Mesenchymal stem cell (in vitro differentiated cells and primary cell): ENCODE measurements around the gene SUCLG1.
"Not testable (repeated sequence)": the region's sequence is repeated elsewhere in the genome, so short reads cannot be mapped to it uniquely, and the experiment has no call there.

Experiments
- DNase-seq: peaks from one replicate; pipeline ENCODE4 v3.0.0-alpha.2; 2013
- H2AFZ ChIP-seq: one replicate; pipeline ENCODE4 v1.6.1; 2013; ENCODE audit warnings: low read depth, mild to moderate bottlenecking, control low read depth, inconsistent platforms, low read length, moderate library complexity
- H2AK5ac ChIP-seq: 2 replicates; pipeline ENCODE4 v1.6.1; 2013; ENCODE audit warnings: low read length, moderate library complexity, mild to moderate bottlenecking, inconsistent platforms; ENCODE audit not compliant: severe bottlenecking
- H2BK120ac ChIP-seq: one replicate; pipeline ENCODE4 v1.6.1; 2013; ENCODE audit warnings: low read depth, mild to moderate bottlenecking, inconsistent platforms, low read length, moderate library complexity
- H2BK12ac ChIP-seq, 2 experiments: one replicate each; pipeline ENCODE4 v1.6.1; 2013; ENCODE audit warnings: inconsistent platforms in 2 of 2, low read length in 2 of 2, mild to moderate bottlenecking in 2 of 2, moderate library complexity in 2 of 2, control low read depth in 1 of 2
- H2BK15ac ChIP-seq: one replicate; pipeline ENCODE4 v1.6.1; 2013; ENCODE audit warnings: mild to moderate bottlenecking, low read depth, inconsistent platforms; ENCODE audit not compliant: poor library complexity, severe bottlenecking
- H2BK5ac ChIP-seq: 2 replicates; pipeline ENCODE4 v1.6.1; 2013; ENCODE audit warnings: low read depth, mild to moderate bottlenecking, low read length, control low read depth, inconsistent platforms; ENCODE audit not compliant: poor library complexity, severe bottlenecking
- H3K14ac ChIP-seq, 2 experiments: one replicate each; pipeline ENCODE4 v1.6.1; 2013; ENCODE audit warnings: inconsistent platforms in 2 of 2, low read length in 2 of 2, control low read depth in 1 of 2, mild to moderate bottlenecking in 1 of 2, moderate library complexity in 1 of 2
- H3K18ac ChIP-seq, 2 experiments: one replicate each; pipeline ENCODE4 v1.6.1; 2013; ENCODE audit warnings: inconsistent platforms in 2 of 2, low read length in 2 of 2, control low read depth in 1 of 2, low read depth in 1 of 2, mild to moderate bottlenecking in 1 of 2
- H3K23ac ChIP-seq, 2 experiments: one replicate each; pipeline ENCODE4 v1.6.1; 2013; ENCODE audit warnings: inconsistent platforms in 2 of 2, low read length in 2 of 2, mild to moderate bottlenecking in 2 of 2, moderate library complexity in 2 of 2, control low read depth in 1 of 2
- H3K27ac ChIP-seq: 2 replicates; pipeline ENCODE4 v1.5.1; 2013; ENCODE audit warnings: mild to moderate bottlenecking, moderate library complexity, low read length, control low read depth, inconsistent platforms; ENCODE audit not compliant: poor library complexity, severe bottlenecking
- H3K27me3 ChIP-seq, 2 experiments: 2 replicates each; pipeline versions ENCODE4 v1.6.1 to v1.7.0; 2013; ENCODE audit warnings: low read length in 2 of 2, mild to moderate bottlenecking in 2 of 2, moderate library complexity in 2 of 2, control low read depth in 1 of 2, inconsistent platforms in 1 of 2; ENCODE audit not compliant: control insufficient read depth in 1 of 2, insufficient read depth in 1 of 2
- H3K36me3 ChIP-seq, 2 experiments: 2 replicates each; pipeline versions ENCODE4 v1.6.1 to v1.7.0; 2013; ENCODE audit warnings: low read length in 2 of 2, control low read depth in 1 of 2, inconsistent platforms in 1 of 2, low read depth in 1 of 2, mild to moderate bottlenecking in 1 of 2; ENCODE audit not compliant: insufficient read depth in 2 of 2, control insufficient read depth in 1 of 2
- H3K4ac ChIP-seq, 2 experiments: one replicate each; pipeline ENCODE4 v1.6.1; 2013; ENCODE audit warnings: inconsistent platforms in 2 of 2, low read length in 2 of 2, mild to moderate bottlenecking in 2 of 2, moderate library complexity in 2 of 2, control low read depth in 1 of 2, low read depth in 1 of 2
- H3K4me1 ChIP-seq: 2 replicates; pipeline ENCODE4 v1.6.1; 2013; ENCODE audit warnings: low read depth, low read length, control low read depth; ENCODE audit not compliant: control insufficient read depth, insufficient read depth
- H3K4me2 ChIP-seq: 2 replicates; pipeline ENCODE4 v1.6.1; 2013; ENCODE audit warnings: low read length, mild to moderate bottlenecking, inconsistent platforms; ENCODE audit not compliant: poor library complexity, severe bottlenecking
- H3K4me3 ChIP-seq, 2 experiments: 2 replicates each; pipeline versions ENCODE4 v1.5.1 to v1.7.0; 2013; ENCODE audit warnings: low read length in 2 of 2, mild to moderate bottlenecking in 2 of 2, control low read depth in 1 of 2, low read depth in 1 of 2; ENCODE audit not compliant: insufficient read depth in 1 of 2
- H3K79me1 ChIP-seq: replicated peaks from 2 replicates; pipeline ENCODE4 v1.6.1; 2013; ENCODE audit warnings: mild to moderate bottlenecking, control low read depth, low read length, inconsistent platforms; ENCODE audit not compliant: poor library complexity, severe bottlenecking
- H3K9ac ChIP-seq: 2 replicates; pipeline ENCODE4 v1.7.0; 2013; ENCODE audit warnings: mild to moderate bottlenecking, low read length, moderate library complexity
- H3K9me3 ChIP-seq: 2 replicates; pipeline ENCODE4 v1.7.0; 2013; ENCODE audit warnings: mild to moderate bottlenecking, low read length; ENCODE audit not compliant: control insufficient read depth
- H4K8ac ChIP-seq: one replicate; pipeline ENCODE4 v1.6.1; 2013; ENCODE audit warnings: inconsistent platforms, mild to moderate bottlenecking, low read length, moderate library complexity
- H4K91ac ChIP-seq: one replicate; pipeline ENCODE4 v1.6.1; 2013; ENCODE audit warnings: mild to moderate bottlenecking, low read length, inconsistent platforms
- WGBS: methylation state at CpG from one replicate; pipeline ENCODE4 v1.1.7; 2013; ENCODE audit warnings: mixed read lengths; 5-methylcytosine and 5-hydroxymethylcytosine counted together

SUCLG1 gene

DNA sequence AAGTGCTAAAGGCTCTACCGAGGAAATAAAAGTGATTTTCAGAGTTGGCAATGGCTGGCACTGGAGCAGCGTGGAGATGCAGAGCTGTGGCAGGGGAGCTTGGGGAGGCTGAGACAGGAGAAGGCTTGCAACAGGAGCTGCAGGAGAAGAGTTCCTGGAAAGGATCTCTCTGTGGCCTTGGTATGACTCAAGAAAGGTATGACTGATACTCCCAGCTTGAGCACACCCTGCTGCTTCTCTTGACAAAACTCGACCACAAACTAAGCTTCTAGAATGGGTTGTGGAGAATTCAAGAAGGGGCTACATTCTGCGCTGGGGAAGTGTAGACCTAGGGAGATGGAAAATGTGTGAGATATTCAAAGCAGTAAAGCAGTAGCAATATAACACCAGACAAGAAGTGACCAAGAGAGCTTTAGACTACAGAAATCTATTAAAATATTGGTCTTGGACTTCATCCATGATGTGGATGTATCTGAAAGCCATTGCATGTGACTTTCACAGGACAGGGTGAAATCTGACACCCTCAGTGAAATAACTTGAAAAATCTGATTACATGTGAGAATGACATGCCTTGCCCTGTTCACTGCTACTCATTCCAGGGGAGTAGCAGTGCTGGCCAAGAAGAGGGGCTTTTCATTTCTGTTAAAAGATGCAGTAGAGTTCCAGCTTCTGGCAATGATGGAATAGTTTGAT lies 41.5 kb downstream of the SUCLG1 start:
- 98% methylated on average over 2 of the region's 4 CpGs for whole genome bisulfite sequencing
- Histone ChIP-seq H3K9ac (no peak overlapping the region), H4K91ac (no peak overlapping the region), H3K27me3 (no peaks in the 10 kb centered on the region), H3K4me3 (no peak overlapping the region), H3K18ac (no peak overlapping the region), H3K27ac (no peak overlapping the region), H3K14ac (no peak overlapping the region), H2AFZ (no peak overlapping the region), H3K4me2 (no peak overlapping the region), H3K79me1 (no peaks in the 10 kb centered on the region), H3K23ac (no peak overlapping the region), H3K4me1 (no peaks in the 10 kb centered on the region), H2BK5ac (no peak overlapping the region), H3K4ac (no peak overlapping the region), H3K36me3 (peaks cover 5 to 9% of the 10 kb centered on the region in 2 experiments), H3K9me3 (no peaks in the 10 kb centered on the region), H4K8ac (no peak overlapping the region), H2BK12ac (no peak overlapping the region), H2BK120ac (no peak overlapping the region), H2BK15ac (no peak overlapping the region), H2AK5ac (no peak overlapping the region)
- DNase-seq: no peak

DNA sequence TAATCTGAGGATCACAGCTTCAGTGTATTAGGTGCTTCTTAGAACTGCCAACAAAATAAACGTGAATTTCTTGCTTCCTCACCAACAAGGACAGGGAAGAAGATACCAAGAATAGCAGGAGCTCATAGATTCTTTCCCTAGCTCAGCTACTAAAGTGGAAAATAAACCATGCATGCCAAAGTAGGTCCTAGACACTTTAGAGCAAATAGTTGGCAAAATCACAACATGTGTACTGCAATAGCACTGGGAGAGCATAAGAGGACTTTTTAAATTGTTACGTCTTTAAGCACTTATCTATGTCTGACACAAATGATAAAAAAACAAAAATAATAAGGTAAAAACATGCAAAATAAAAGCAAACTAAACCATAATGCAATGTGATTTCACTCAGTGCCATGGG lies 49.5 kb downstream of the SUCLG1 start:
- no peak overlapping the region for H3K18ac ChIP-seq
- H3K27ac ChIP-seq: no peak overlapping the region
- no peak overlapping the region for H2BK15ac ChIP-seq
- H3K79me1 ChIP-seq: no peaks in the 10 kb centered on the region
- no peak overlapping the region for H3K9ac ChIP-seq
- H3K9me3 ChIP-seq: no peaks in the 10 kb centered on the region
- H3K4me3 ChIP-seq: no peak overlapping the region
- no peak overlapping the region for H2BK5ac ChIP-seq
- H3K4me1 ChIP-seq: no peaks in the 10 kb centered on the region
- H3K27me3 ChIP-seq: no peaks in the 10 kb centered on the region
- no peak for DNase-seq
- H2BK12ac ChIP-seq: no peak overlapping the region
- no peak overlapping the region for H4K91ac ChIP-seq
- no peak overlapping the region for H3K4ac ChIP-seq
- H2BK120ac ChIP-seq: no peak overlapping the region
- no peak overlapping the region for H3K14ac ChIP-seq
- no peak overlapping the region for H4K8ac ChIP-seq
- H3K36me3 ChIP-seq: no peaks in the 10 kb centered on the region
- no peak overlapping the region for H3K4me2 ChIP-seq
- WGBS: 29% methylated on average over 1 of the region's 2 CpGs
- H3K23ac ChIP-seq: no peak overlapping the region
- H2AK5ac ChIP-seq: no peak overlapping the region
- H2AFZ ChIP-seq: no peak overlapping the region

DNA sequence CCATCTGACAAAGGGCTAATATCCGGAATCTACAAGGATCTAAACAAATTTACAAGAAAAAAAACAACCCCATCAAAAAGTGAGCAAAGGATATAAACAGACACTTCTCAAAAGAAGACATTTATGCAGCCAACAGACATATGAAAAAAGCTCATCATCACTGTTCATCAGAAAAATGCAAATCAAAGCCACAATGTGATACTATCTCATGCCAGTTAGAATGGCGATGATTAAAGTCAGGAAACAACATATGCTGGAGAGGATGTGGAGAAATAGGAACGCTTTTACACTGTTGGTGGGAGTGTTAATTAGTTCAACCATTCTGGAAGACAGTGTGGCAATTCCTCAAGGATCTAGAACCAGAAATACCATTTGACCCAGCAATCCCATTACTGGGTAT lies 57.0 kb downstream of the SUCLG1 start:
- not testable (repeated sequence) for H3K4ac ChIP-seq, DNase-seq, H4K91ac ChIP-seq, H3K4me1 ChIP-seq, H3K27ac ChIP-seq, H3K9me3 ChIP-seq, H2AFZ ChIP-seq, H3K18ac ChIP-seq, H3K79me1 ChIP-seq, H4K8ac ChIP-seq, H2BK12ac ChIP-seq, H2BK120ac ChIP-seq, H3K23ac ChIP-seq, H3K36me3 ChIP-seq, H3K14ac ChIP-seq, H3K9ac ChIP-seq, H2AK5ac ChIP-seq, H3K4me2 ChIP-seq, H2BK5ac ChIP-seq, H3K4me3 ChIP-seq, H2BK15ac ChIP-seq
- WGBS: 74% methylated on average over 2 of the region's 3 CpGs
- H3K27me3 ChIP-seq: peaks cover 0 to 14% of the 10 kb centered on the region in 2 experiments

DNA sequence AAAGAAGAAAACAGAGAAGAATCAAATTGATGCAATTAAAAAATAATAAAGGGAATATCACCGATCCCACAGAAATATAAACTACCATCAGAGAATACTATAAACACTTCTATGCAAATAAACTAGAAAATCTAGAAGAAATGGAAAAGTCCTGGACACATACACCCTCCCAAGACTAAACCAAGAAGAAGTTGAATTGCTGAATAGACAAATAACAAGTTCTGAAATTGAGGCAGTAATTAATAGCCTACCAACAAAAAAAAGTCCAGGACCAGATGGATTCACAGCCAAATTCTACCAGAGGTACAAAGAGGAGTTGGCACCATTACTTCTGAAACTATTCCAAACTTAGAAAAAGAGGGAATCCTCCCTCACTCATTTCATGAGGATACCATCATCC lies 59.2 kb downstream of the SUCLG1 start:
- H3K9me3 ChIP-seq, H4K8ac ChIP-seq, H3K23ac ChIP-seq, H2BK12ac ChIP-seq, H3K14ac ChIP-seq, H3K4me1 ChIP-seq, H2BK120ac ChIP-seq, H3K36me3 ChIP-seq, H3K18ac ChIP-seq, H2BK15ac ChIP-seq, H2AFZ ChIP-seq, DNase-seq, H3K27ac ChIP-seq, H3K4me2 ChIP-seq, H2AK5ac ChIP-seq, H3K9ac ChIP-seq, H3K79me1 ChIP-seq, H3K4me3 ChIP-seq, H3K4ac ChIP-seq, H4K91ac ChIP-seq, H2BK5ac ChIP-seq: not testable (repeated sequence)
- H3K27me3 ChIP-seq: peaks cover 0 to 16% of the 10 kb centered on the region in 2 experiments
- 80% methylated on average over 1 of the region's 1 CpG for WGBS
